Activated T-cell treated with anti-CD3 and anti-CD28 coated beads, Interleukin-2, amount 50 U/mL, for 24 hours (primary cell): ENCODE data around the gene BHLHE23.
"Not testable (repeated sequence)": the region's sequence is repeated elsewhere in the genome, so short reads cannot be mapped to it uniquely, and the experiment has no call there.

Experiments used
- DNase-seq: peaks from one replicate; pipeline ENCODE4 v3.0.0-alpha.2; 2020
- H3K27ac Mint-ChIP-seq: 2 replicates; pipeline ENCODE4 v1.8.0; 2020; ENCODE audit warnings: mild to moderate bottlenecking, mixed read lengths
- H3K27me3 Mint-ChIP-seq: 2 replicates; pipeline ENCODE4 v1.8.0; 2020; ENCODE audit warnings: mixed read lengths
- H3K36me3 Mint-ChIP-seq: 2 replicates; pipeline ENCODE4 v1.8.0; 2020; ENCODE audit warnings: low read depth, mixed read lengths
- H3K4me1 Mint-ChIP-seq: 2 replicates; pipeline ENCODE4 v1.8.0; 2020; ENCODE audit warnings: low read depth, mixed read lengths
- H3K4me3 Mint-ChIP-seq: 2 replicates; pipeline ENCODE4 v1.8.0; 2020; ENCODE audit warnings: mild to moderate bottlenecking, moderate library complexity, mixed read lengths
- H3K9me3 Mint-ChIP-seq: 2 replicates; pipeline ENCODE4 v1.8.0; 2020; ENCODE audit warnings: mixed read lengths

Gene BHLHE23

DNA sequence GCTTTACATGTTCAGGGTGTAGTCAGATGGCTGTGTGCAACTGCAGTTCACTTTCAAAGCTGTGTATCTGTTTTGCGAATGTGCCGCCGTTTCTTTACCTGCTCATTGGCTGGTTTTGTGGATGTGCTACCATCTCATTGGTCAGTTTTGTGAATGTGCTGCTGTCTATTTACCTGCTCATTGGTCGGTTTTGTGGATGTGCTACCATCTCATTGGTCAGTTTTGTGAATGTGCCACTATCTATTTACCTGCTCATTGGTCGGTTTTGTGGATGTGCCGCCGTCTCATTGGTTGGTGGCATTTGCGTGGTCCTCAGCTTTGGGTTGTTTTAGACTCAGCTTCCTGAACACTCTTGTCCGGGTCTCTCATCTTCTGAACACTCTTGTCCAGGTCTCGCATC lies 40.5 kb upstream of the BHLHE23 start:
- no peak overlapping the region for H3K27ac Mint-ChIP-seq
- no peaks in the 10 kb centered on the region for H3K4me1 Mint-ChIP-seq
- H3K27me3 Mint-ChIP-seq, result peaks cover 31% of the 10 kb centered on the region
- H3K9me3 Mint-ChIP-seq, result no peaks in the 10 kb centered on the region
- no peaks in the 10 kb centered on the region for H3K36me3 Mint-ChIP-seq
- no peak for DNase-seq
- no peak overlapping the region for H3K4me3 Mint-ChIP-seq

DNA sequence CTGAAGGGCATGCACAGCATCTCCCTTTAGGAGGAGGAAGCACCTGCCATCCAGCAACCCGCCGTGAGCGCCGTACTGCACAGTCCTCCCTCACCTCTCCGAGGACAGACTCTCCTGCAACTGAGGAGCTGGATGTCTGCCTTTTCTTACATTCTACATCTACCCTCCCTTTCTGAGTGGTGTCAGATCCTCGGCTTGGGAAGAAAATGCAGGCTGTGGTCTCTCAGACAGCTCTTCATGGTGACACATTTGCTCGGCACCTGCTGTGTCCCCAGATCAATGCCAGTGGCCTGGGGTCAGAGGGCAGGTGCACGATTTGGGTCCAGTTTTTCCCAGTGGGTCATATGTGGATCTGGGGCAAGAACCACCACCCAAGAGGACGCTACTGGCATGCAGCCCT lies 40.1 kb upstream of the BHLHE23 start:
- H3K36me3 Mint-ChIP-seq, result no peaks in the 10 kb centered on the region
- no peak overlapping the region for H3K27ac Mint-ChIP-seq
- peaks cover 30% of the 10 kb centered on the region for H3K27me3 Mint-ChIP-seq
- no peak for DNase-seq
- H3K4me1 Mint-ChIP-seq, result no peaks in the 10 kb centered on the region
- no peaks in the 10 kb centered on the region for H3K9me3 Mint-ChIP-seq
- H3K4me3 Mint-ChIP-seq, result no peak overlapping the region

DNA sequence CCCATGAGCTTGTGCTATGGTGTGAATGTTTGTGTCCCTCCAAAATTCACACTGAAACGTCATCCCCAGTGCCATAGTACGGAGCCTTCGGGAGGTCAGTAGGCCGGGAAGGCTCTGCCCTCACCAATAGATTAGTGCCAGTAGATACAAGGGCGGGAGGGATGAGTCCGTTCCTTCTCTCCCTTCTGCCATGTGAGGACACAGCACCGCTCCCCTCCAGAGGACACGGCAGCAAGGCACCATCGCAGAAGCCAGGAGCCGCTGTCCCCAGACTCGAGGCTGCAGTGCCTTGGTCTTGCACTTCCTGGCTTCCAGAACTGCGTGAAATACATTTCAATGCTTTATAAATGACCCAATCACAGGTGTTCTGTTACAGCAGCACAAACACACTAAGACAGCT lies 39.2 kb upstream of the BHLHE23 start:
- H3K36me3 Mint-ChIP-seq, result no peaks in the 10 kb centered on the region
- no peaks in the 10 kb centered on the region for H3K9me3 Mint-ChIP-seq
- H3K4me1 Mint-ChIP-seq, result no peaks in the 10 kb centered on the region
- H3K27ac Mint-ChIP-seq, result no peak overlapping the region
- H3K27me3 Mint-ChIP-seq, result peaks cover 28% of the 10 kb centered on the region
- DNase-seq, result no peak
- no peak overlapping the region for H3K4me3 Mint-ChIP-seq

GRCh38 chr20:63045401-63045800 lies 38.6 kb upstream of the BHLHE23 start:
- no peak for DNase-seq
- H3K4me1 Mint-ChIP-seq, result no peaks in the 10 kb centered on the region
- no peaks in the 10 kb centered on the region for H3K36me3 Mint-ChIP-seq
- no peak overlapping the region for H3K4me3 Mint-ChIP-seq
- H3K27me3 Mint-ChIP-seq, result peaks cover 32% of the 10 kb centered on the region
- H3K27ac Mint-ChIP-seq, result no peak overlapping the region
- H3K9me3 Mint-ChIP-seq, result no peaks in the 10 kb centered on the region

DNA sequence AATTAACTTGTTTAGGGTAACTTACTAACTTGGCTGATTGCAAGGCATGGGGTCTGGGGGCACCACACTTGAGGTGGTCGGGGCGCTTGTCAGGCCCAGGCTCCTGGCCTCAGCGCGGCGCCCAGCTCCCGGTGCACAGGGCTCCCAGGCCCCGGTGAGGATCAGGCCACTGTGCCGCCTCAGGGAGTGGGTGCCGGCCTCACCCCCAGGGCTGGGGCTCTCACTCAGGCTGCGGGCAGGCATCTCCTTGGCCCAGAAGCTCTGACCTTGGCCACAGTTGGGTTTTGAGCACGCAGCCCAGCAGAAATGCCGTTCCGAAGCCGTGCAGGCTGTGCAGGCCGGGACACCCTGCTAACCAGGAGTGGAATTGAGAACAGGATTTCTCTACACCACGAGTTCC lies 37.8 kb upstream of the BHLHE23 start:
- no peaks in the 10 kb centered on the region for H3K9me3 Mint-ChIP-seq
- DNase-seq, result no peak
- no peak overlapping the region for H3K27ac Mint-ChIP-seq
- peaks cover 40% of the 10 kb centered on the region for H3K27me3 Mint-ChIP-seq
- no peaks in the 10 kb centered on the region for H3K4me1 Mint-ChIP-seq
- no peak overlapping the region for H3K4me3 Mint-ChIP-seq
- H3K36me3 Mint-ChIP-seq, result no peaks in the 10 kb centered on the region

- no peak overlapping the region for H3K27ac Mint-ChIP-seq
- DNase-seq, result no peak
- H3K4me3 Mint-ChIP-seq, result no peak overlapping the region
- H3K27me3 Mint-ChIP-seq, result peaks cover 44% of the 10 kb centered on the region
- no peaks in the 10 kb centered on the region for H3K9me3 Mint-ChIP-seq
- H3K4me1 Mint-ChIP-seq, result no peaks in the 10 kb centered on the region
- no peaks in the 10 kb centered on the region for H3K36me3 Mint-ChIP-seq
Observed at GRCh38 chr20:63044204-63044600, 37.4 kb upstream of the BHLHE23 start.

GRCh38 chr20:63043348-63044203 lies 36.8 kb upstream of the BHLHE23 start:
- Mint-ChIP-seq H3K27ac (no peak overlapping the region), H3K27me3 (peaks cover 44% of the 10 kb centered on the region), H3K9me3 (no peaks in the 10 kb centered on the region), H3K4me3 (no peak overlapping the region), H3K4me1 (no peaks in the 10 kb centered on the region), H3K36me3 (no peaks in the 10 kb centered on the region)
- no peak for DNase-seq

DNA sequence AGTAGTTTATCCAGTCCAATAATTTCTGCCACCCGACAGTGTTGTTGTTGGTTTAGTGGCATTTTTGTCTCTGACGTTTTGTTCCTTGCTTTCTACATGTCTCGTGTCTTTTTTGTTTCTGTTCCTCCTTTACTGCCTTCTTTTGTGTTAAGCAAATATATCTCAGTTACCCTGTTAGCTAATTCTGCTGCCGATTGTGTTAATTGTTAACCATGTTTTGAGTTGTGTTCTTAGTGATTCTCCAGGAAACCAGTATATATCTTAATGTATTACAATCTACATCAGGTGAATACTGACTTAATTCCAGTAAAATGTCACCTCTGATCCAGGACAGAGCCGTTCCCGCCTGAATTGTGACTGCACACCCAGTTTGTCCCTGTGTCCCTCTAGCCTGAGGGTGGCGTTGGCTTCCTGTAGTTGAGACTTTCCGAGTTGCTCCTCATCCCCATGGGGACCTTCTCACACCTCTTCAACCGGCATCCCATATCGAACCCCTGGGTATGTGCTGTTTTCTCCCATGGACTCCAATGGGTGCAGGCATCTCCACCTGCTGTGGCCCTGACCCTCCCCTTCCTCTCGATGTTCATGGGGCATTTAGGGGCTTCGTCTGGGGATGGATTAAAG lies 35.8 kb upstream of the BHLHE23 start:
- Mint-ChIP-seq H3K27me3 (peaks cover 43% of the 10 kb centered on the region), H3K4me1 (no peaks in the 10 kb centered on the region), H3K36me3 (no peaks in the 10 kb centered on the region), H3K9me3 (no peaks in the 10 kb centered on the region), H3K27ac (no peak overlapping the region), H3K4me3 (no peak overlapping the region)
- no peak for DNase-seq

- Mint-ChIP-seq H3K4me1 (no peaks in the 10 kb centered on the region), H3K4me3 (no peak overlapping the region), H3K36me3 (no peaks in the 10 kb centered on the region), H3K27me3 (peaks cover 38% of the 10 kb centered on the region), H3K9me3 (no peaks in the 10 kb centered on the region), H3K27ac (no peak overlapping the region)
- DNase-seq, result no peak
Observed at GRCh38 chr20:63041776-63042175, 35.0 kb upstream of the BHLHE23 start.

- DNase-seq, result no peak
- no peak overlapping the region for H3K4me3 Mint-ChIP-seq
- no peak overlapping the region for H3K27ac Mint-ChIP-seq
- H3K36me3 Mint-ChIP-seq, result no peaks in the 10 kb centered on the region
- H3K4me1 Mint-ChIP-seq, result peaks cover 8% of the 10 kb centered on the region
- peaks cover 42% of the 10 kb centered on the region for H3K27me3 Mint-ChIP-seq
- no peaks in the 10 kb centered on the region for H3K9me3 Mint-ChIP-seq
Observed at GRCh38 chr20:63037669-63038268, 31.0 kb upstream of the BHLHE23 start.

DNA sequence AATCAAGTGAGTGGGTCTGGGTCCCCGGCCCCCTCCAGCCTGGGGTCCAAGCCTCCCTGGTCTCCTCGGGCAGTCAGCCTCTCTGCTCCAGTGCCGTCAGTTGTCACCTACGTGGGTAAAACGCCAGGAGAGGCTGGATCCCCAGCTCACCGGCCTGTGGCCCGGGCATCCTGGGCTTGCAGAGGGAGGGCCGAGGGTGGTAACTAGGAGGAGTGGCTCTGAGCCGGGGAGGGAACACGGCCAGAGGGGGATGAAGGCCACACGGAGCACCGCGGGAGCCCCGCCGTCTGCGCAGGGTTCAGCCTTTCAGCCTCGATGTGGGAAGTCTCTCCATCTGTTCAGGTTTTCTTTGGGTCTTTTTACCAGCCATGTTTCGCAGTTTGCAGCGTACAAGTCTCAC lies 29.5 kb upstream of the BHLHE23 start:
- Mint-ChIP-seq H3K27me3 (peaks cover 49% of the 10 kb centered on the region), H3K4me1 (peaks cover 10% of the 10 kb centered on the region), H3K9me3 (no peaks in the 10 kb centered on the region), H3K4me3 (no peak overlapping the region), H3K27ac (no peak overlapping the region), H3K36me3 (no peaks in the 10 kb centered on the region)
- no peak for DNase-seq

DNA sequence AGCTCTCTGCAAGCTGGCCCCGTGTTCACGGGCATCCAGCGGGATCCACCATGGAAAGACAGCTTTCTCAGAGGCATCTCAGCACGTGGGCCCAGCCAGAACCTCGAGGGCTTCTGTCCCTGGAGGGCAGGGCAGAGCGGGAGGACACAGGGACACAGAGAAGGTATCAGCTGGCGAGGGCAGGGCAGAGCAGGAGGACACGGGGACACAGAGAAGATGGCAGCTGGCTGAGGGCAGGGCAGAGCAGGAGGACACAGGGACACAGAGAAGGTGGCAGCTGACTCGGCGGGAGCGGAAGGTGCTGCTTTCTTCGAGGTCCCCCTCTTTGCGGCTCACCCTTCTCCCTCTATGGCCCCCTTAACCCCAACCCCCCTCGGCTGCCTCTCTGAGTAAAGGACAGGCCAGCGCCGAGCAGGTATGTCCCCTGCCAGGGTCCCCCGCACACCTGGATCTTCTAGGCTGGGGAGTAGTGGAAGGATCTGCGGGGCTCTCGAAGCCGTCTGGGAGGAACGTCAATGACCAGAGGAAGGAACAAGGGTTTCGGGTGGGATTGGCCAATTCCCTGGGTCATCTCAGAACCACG lies 28.9 kb upstream of the BHLHE23 start:
- Mint-ChIP-seq H3K4me3 (no peak overlapping the region), H3K36me3 (no peaks in the 10 kb centered on the region), H3K4me1 (peaks cover 10% of the 10 kb centered on the region), H3K27ac (no peak overlapping the region), H3K27me3 (peaks cover 47% of the 10 kb centered on the region), H3K9me3 (no peaks in the 10 kb centered on the region)
- DNase-seq, result no peak

GRCh38 chr20:63034710-63035602 lies 28.2 kb upstream of the BHLHE23 start:
- H3K4me3 Mint-ChIP-seq, H3K9me3 Mint-ChIP-seq: not testable (repeated sequence)

More at GRCh38 chr20:63034710-63035602, 28.2 kb upstream of the BHLHE23 start:
- H3K36me3 Mint-ChIP-seq, DNase-seq, H3K27ac Mint-ChIP-seq: not testable (repeated sequence)
- Mint-ChIP-seq H3K27me3 (peaks cover 40% of the 10 kb centered on the region), H3K4me1 (peaks cover 10% of the 10 kb centered on the region)
